Breast epithelium (tissue), 4 donors: Measurements from ENCODE around the gene TXN2. TPM values are rescaled to one million over a fixed set of nuclear protein-coding genes. Genes with fewer than 3 reads are reported as not detected.
A peak's percentile ranks its signal among the peaks of the same experiment; 100 is the strongest.
"Not testable (repeated sequence)": the region's sequence is repeated elsewhere in the genome, so short reads cannot be mapped to it uniquely, and the experiment has no call there.

ENCODE experiments used
- DNase-seq, 2 donors: peaks; one replicate each; pipeline ENCODE4 v3.0.0-alpha.2; 2019; ENCODE audit warnings: low spot score in 2 of 2
- H3K27ac ChIP-seq, 2 donors: fragments of 200-600 bp; sonication (generic) in 1 of 2; one replicate each; pipeline ENCODE4 v1.5.1; 2016 to 2019; ENCODE audit warnings: mild to moderate bottlenecking in 1 of 2
- H3K27me3 ChIP-seq, 2 donors: fragments of 200-600 bp; sonication (generic) in 1 of 2; one replicate each; pipeline versions ENCODE4 v1.5.1 to v1.6.0; 2017 to 2019; ENCODE audit warnings: control low read depth in 1 of 2, mild to moderate bottlenecking in 1 of 2
- H3K36me3 ChIP-seq: fragments of 200-600 bp; one replicate; pipeline ENCODE4 v1.5.1; 2019
- H3K4me1 ChIP-seq, 2 donors: fragments of 200-600 bp; sonication (generic); one replicate each; pipeline ENCODE4 v1.5.1; 2016 to 2019; ENCODE audit warnings: control low read depth in 1 of 2
- H3K4me3 ChIP-seq, 3 donors: fragments of 200-600 bp; sonication (generic); 1 replicate in 2 of 3; 2 replicates in 1 of 3; pipeline ENCODE4 v1.5.1; 2016 to 2019; ENCODE audit warnings: mild to moderate bottlenecking in 3 of 3, moderate library complexity in 2 of 3
- H3K9me3 ChIP-seq, 2 donors: fragments of 200-600 bp; sonication (generic) in 1 of 2; one replicate each; pipeline ENCODE4 v1.5.1; 2016 to 2019; ENCODE audit warnings: control low read depth in 1 of 2
- POLR2A ChIP-seq: fragments of 450-650 bp; IDR thresholded peaks from one replicate; pipeline ENCODE4 v1.6.1; 2016; ENCODE audit warnings: antibody characterized with exemption, mild to moderate bottlenecking, moderate library complexity
- POLR2AphosphoS5 ChIP-seq, 3 donors: sonication (generic); formaldehyde crosslinking; IDR thresholded peaks; one replicate each; pipeline ENCODE4 v1.6.1; 2017; ENCODE audit warnings: antibody characterized with exemption in 3 of 3
- intact Hi-C: fragments of 100-400 bp; cut with DNase I; formaldehyde crosslinking; loops from one replicate; pipeline ENCODE4 v1.15.1; 2023; ENCODE audit warnings: low total_unique reads
- total RNA-seq, 3 donors: library from RNA; depleted of rRNA; stranded (reverse); fragments of >200 nt; gene quantifications; one replicate each; pipeline ENCODE4 v1.1.0, GENCODE V29; 2016
- TF ChIP-seq, protein P1 (sequence below), 3 donors: fragments of 450-650 bp; IDR thresholded peaks; one replicate each; pipeline ENCODE4 v1.5.1; 2016 to 2017; ENCODE audit warnings: antibody characterized with exemption in 3 of 3, mild to moderate bottlenecking in 3 of 3, moderate library complexity in 3 of 3

The TXN2 gene
- total RNA-seq, 3 donors from 2014 or later: 52.3 to 71.1 (median 58.1) TPM

DNA sequence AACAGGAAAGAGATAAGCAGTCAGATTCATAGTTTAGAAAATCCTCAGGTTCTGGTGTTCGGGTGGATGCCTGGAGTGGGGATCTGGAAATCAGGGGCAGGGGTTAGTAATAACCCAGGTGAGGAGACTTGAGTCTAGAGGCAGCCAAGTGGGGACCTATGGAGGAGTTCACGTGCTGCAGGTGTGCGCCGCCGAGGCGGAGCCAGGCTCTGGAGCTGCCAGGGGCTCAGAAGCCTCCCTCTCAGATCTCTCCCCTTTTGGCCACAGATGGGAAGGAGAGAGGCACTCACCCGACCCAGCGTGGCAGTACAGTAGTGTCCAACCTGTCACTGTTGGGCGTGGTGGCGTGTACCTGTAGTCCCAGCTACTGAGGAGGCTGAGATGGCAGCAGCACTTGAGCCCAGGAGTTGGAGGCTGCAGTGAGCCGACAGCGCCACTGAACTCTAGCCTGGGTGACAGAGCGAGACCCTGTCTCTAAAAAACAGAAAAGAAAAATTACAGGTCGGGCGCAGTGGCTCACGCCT, 27.5 kb downstream of the TXN2 start:
- no peak overlapping the region for H3K4me3 ChIP-seq
- no peaks in the 10 kb centered on the region for H3K27me3 ChIP-seq
- TF ChIP-seq POLR2A: no peak
- no peak for TF ChIP-seq POLR2AphosphoS5 (IDR thresholded peaks at IDR 0.05)
- TF ChIP-seq, protein P1, sequence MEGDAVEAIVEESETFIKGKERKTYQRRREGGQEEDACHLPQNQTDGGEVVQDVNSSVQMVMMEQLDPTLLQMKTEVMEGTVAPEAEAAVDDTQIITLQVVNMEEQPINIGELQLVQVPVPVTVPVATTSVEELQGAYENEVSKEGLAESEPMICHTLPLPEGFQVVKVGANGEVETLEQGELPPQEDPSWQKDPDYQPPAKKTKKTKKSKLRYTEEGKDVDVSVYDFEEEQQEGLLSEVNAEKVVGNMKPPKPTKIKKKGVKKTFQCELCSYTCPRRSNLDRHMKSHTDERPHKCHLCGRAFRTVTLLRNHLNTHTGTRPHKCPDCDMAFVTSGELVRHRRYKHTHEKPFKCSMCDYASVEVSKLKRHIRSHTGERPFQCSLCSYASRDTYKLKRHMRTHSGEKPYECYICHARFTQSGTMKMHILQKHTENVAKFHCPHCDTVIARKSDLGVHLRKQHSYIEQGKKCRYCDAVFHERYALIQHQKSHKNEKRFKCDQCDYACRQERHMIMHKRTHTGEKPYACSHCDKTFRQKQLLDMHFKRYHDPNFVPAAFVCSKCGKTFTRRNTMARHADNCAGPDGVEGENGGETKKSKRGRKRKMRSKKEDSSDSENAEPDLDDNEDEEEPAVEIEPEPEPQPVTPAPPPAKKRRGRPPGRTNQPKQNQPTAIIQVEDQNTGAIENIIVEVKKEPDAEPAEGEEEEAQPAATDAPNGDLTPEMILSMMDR (IDR thresholded peaks at IDR 0.05): no peak
- H3K36me3 ChIP-seq: no peaks in the 10 kb centered on the region
- no peak for DNase-seq
- H3K9me3 ChIP-seq: no peaks in the 10 kb centered on the region
- H3K27ac ChIP-seq: peak overlapping the region; percentile 94 to 98
- intact Hi-C loops: no loop called here
- H3K4me1 ChIP-seq: peaks cover 8 to 26% of the 10 kb centered on the region in 2 donors

DNA sequence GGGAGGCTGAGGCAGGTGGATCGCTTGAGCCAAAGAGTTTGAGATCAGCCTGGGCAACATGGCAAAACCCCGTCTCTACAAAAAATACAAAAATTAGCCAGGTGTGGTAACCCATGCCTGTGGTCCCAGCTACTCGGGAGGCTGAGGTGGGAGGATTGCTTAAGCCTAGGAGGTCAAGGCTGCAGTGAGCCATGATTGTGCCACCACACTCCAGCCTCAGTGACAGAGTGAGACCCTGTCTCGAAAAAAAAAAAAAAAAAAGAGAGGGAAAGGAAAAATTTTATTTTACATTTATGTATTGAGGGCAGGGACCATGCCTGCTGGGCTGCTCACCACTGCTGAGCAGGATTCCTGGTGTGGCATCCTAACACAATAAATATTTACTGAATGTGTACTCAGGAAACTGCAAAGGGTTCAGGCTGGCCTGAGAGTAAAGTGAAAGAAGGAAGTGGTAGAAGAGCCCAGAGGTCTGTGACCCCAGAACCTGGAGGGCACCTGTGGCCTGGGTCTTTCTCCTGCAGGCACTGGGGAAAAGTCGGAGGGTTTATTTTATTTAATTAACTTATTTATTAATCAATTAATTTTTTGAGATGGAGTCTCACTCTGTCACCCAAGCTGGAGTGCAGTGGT, 28.3 kb downstream of the TXN2 start:
- DNase-seq, H3K36me3 ChIP-seq, H3K9me3 ChIP-seq, H3K27me3 ChIP-seq, H3K4me3 ChIP-seq, intact Hi-C loops: not testable (repeated sequence)
- H3K4me1 ChIP-seq: peaks cover 6 to 33% of the 10 kb centered on the region in 2 donors
- peak overlapping the region; percentile 96 to 98 for H3K27ac ChIP-seq

GRCh38 chr22:36452250-36452977, 29.0 kb downstream of the TXN2 start:
- H3K9me3 ChIP-seq: no peaks in the 10 kb centered on the region
- DNase-seq: no peak
- TF ChIP-seq, protein P1 (IDR thresholded peaks at IDR 0.05): no peak
- TF ChIP-seq POLR2AphosphoS5 (IDR thresholded peaks at IDR 0.05): no peak
- no peak for TF ChIP-seq POLR2A
- no peaks in the 10 kb centered on the region for H3K27me3 ChIP-seq
- intact Hi-C loops: no loop called here
- peak overlapping the region; percentile 96 to 98 for H3K27ac ChIP-seq
- H3K4me1 ChIP-seq: peaks cover 4 to 33% of the 10 kb centered on the region in 2 donors
- H3K36me3 ChIP-seq: no peaks in the 10 kb centered on the region
- H3K4me3 ChIP-seq: peak overlapping the region in 1 of 3 donors; percentile 9

GRCh38 chr22:36450923-36451322, 30.5 kb downstream of the TXN2 start:
- H3K27me3 ChIP-seq, H3K36me3 ChIP-seq, H3K9me3 ChIP-seq, DNase-seq, H3K4me3 ChIP-seq, intact Hi-C loops: not testable (repeated sequence)
- Histone ChIP-seq H3K27ac (peak overlapping the region; percentile 96 to 98), H3K4me1 (peaks cover 2 to 31% of the 10 kb centered on the region in 2 donors)

DNA sequence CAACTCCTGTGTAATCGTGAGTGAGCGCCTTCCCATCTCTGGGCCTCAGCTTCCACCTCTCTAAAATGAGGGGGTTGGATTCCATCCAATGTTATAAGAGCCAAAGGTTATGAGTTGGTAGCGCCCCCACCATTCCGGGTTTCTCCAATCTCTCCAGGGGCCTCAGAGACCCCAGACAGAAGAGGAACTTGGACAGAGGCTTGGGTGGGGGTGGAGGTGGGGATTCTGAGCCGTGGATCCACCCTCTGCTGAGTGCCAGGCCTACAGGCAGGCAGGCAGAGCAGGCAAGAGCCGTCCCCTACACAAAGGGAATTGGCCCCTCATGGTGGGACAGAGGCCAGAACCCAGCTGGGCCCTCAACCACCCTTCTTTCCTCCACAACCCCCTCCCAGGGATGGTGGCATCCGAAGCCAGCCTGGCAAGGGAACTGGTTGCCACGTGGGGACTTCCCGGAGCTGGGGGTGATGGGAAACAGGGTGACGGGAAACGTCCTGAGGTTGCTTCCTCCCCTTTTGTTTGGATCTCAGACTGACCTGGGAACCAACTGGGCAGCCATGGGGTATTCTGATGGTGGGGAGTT, 31.8 kb downstream of the TXN2 start:
- TF ChIP-seq POLR2A: no peak
- TF ChIP-seq POLR2AphosphoS5 (IDR thresholded peaks at IDR 0.05): peak in 1 of 3 donors; percentile 72
- Histone ChIP-seq H3K27me3 (no peaks in the 10 kb centered on the region), H3K36me3 (no peaks in the 10 kb centered on the region), H3K9me3 (no peaks in the 10 kb centered on the region), H3K4me1 (peaks cover 0 to 24% of the 10 kb centered on the region in 2 donors), H3K27ac (peak overlapping the region; percentile 96 to 98), H3K4me3 (no peak overlapping the region)
- DNase-seq: no peak
- intact Hi-C loops: no loop called here

GRCh38 chr22:36447632-36448031, 33.8 kb downstream of the TXN2 start:
- TF ChIP-seq POLR2AphosphoS5 (IDR thresholded peaks at IDR 0.05) (no peak), POLR2A (no peak)
- TF ChIP-seq, protein P1 (IDR thresholded peaks at IDR 0.05): no peak
- no peak for DNase-seq
- H3K4me3 ChIP-seq: no peak overlapping the region
- intact Hi-C loops: no loop called here
- H3K36me3 ChIP-seq: no peaks in the 10 kb centered on the region
- peaks cover 0 to 23% of the 10 kb centered on the region in 2 donors for H3K4me1 ChIP-seq
- no peaks in the 10 kb centered on the region for H3K27me3 ChIP-seq
- H3K27ac ChIP-seq: peak overlapping the region in 1 of 2 donors; percentile 11
- no peaks in the 10 kb centered on the region for H3K9me3 ChIP-seq
